ENCODE data around the gene GIT1.

DNA sequence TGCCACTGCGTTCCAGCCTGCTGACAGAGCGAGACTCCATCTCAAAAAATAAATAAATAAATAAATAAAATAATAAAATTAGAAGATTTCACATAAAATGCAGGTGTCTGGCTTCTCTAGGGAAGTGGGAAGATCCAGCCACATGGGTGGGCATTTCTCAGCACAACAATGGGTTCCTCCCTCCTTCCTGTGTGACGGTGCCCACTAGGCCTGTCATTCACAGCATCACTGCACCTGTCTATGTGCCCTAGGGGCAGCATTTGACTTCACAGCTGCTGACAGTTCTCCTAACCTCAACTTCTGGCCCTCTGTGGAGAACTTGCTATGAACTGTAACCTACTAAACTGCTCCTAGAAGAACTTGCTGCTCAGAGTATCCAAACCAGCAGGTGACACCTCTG, 25.6 kb downstream of the GIT1 start:
- TF ChIP-seq POLR2A (IDR thresholded peaks at IDR 0.05) = no peak
- TF ChIP-seq, protein P1, sequence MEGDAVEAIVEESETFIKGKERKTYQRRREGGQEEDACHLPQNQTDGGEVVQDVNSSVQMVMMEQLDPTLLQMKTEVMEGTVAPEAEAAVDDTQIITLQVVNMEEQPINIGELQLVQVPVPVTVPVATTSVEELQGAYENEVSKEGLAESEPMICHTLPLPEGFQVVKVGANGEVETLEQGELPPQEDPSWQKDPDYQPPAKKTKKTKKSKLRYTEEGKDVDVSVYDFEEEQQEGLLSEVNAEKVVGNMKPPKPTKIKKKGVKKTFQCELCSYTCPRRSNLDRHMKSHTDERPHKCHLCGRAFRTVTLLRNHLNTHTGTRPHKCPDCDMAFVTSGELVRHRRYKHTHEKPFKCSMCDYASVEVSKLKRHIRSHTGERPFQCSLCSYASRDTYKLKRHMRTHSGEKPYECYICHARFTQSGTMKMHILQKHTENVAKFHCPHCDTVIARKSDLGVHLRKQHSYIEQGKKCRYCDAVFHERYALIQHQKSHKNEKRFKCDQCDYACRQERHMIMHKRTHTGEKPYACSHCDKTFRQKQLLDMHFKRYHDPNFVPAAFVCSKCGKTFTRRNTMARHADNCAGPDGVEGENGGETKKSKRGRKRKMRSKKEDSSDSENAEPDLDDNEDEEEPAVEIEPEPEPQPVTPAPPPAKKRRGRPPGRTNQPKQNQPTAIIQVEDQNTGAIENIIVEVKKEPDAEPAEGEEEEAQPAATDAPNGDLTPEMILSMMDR (IDR thresholded peaks at IDR 0.05) = no peak

All from adrenal gland (tissue), 5 donors.